Hematopoietic multipotent progenitor cell treated with erythropoietin and hydrocortisone succinate and interleukin-3 and kit ligand, for 15 days (in vitro differentiated cells): ENCODE measurements around the gene MAN2A2.

Experiments used
- DNase-seq: peaks from one replicate; pipeline ENCODE4 v3.0.0-alpha.2; 2015; ENCODE audit warnings: low spot score

The MAN2A2 gene

DNA sequence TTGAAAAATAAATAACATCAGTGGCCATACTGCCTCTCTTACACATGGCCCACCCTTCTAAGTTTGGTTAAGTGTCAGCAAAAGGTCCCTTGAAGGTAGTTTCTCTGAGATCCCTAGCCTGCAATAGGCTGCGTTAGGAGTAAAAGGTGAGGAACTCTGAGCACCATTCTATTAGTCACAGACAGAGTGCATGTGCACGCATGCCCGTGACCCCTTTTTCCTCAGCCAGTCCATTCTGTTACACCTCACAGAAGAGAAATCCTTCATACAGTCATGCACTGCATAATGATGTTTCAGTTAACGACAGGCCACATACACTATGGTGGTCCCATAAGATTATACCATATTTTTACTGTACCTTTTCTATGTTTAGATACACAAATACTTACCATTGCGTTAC is 64.1 kb downstream of the MAN2A2 start:
- no peak for DNase-seq

DNA sequence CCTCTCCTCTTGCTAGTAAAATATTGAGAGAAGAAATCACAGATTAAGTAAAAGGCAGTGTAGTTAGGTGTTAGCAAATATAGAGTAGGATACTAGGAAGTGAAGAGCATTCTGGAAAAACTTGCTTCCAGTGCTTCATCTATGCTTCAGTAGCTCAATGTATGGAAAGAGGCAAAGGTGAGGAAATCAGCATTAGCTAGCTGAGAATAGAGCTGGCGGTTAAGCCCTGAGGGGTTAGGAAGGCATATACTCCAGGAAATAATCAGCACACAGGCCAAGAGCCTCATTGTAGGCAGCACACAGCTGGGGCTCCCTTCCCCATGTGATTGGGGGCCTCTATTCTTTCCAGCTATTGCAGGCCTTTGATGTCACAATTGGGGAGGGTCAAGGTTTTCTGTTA is 65.3 kb downstream of the MAN2A2 start:
- no peak for DNase-seq

DNA sequence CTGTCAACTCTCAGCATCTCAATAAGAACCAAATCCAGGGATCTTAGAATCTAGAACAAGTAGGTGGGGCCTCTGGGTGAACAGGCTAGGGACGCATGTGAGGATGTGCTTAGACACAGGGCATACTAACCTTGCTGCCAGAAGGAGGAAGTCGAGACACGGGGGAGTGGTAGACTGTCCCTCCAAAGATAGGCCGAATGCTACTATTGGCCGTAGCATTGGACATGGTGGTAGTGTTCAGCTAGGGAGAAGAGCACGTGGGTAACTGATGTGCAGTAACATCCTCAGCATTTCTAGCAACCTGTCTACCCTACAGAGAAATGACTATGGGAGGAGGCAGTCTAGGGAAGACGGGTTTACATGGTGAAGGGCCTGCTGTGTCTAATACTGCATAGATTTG is 67.2 kb downstream of the MAN2A2 start:
- DNase-seq: no peak

DNA sequence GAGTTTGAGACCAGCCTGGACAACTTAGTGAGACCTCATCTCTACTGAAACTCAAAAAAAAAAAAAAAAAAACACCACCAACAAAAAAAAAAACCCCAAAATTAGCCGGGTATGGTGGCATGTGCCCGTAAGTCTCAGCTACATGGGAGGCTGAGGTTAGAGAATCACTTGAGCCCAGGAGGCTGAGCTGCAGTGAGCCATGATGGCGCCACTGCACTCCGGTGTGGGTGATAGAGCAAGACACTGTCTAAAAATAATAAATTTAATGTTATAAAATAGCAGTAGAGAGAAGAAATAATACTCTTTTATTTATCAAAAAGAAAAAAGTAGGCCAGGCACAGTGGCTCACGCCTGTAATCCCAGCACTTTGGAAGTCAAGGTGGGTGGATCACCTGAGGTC is 69.0 kb downstream of the MAN2A2 start:
- DNase-seq: no peak
